HG03432 (cell line): ENCODE data around the gene TLE1.
"Not testable (repeated sequence)": the region's sequence is repeated elsewhere in the genome, so short reads cannot be mapped to it uniquely, and the experiment has no call there.

Experiments
- ATAC-seq: cut with Tn5 transposase; IDR thresholded peaks from one replicate; pipeline ENCODE4 v1.9.1; 2021; ENCODE audit warnings: mild to moderate bottlenecking, moderate library complexity; ENCODE audit not compliant: unreplicated experiment

TLE1 gene

GRCh38 chr9:81602887-81603680, 86.3 kb downstream of the TLE1 start:
- no peak for ATAC-seq

- peak; percentile 75 for ATAC-seq
Observed at GRCh38 chr9:81601639-81602623, 87.4 kb downstream of the TLE1 start.

- ATAC-seq, result no peak
Observed at GRCh38 chr9:81600631-81601030, 88.7 kb downstream of the TLE1 start.

- no peak for ATAC-seq
Observed at GRCh38 chr9:81599837-81600236, 89.5 kb downstream of the TLE1 start.

GRCh38 chr9:81598811-81599210, 90.5 kb downstream of the TLE1 start:
- no peak for ATAC-seq

- ATAC-seq, result no peak
Observed at GRCh38 chr9:81598123-81598497, 91.2 kb downstream of the TLE1 start.

GRCh38 chr9:81597419-81598122, 91.8 kb downstream of the TLE1 start:
- ATAC-seq, result no peak

GRCh38 chr9:81596679-81597418, 92.5 kb downstream of the TLE1 start:
- ATAC-seq, result no peak

- ATAC-seq, result no peak
Observed at GRCh38 chr9:81595887-81596543, 93.3 kb downstream of the TLE1 start.

- not testable (repeated sequence) for ATAC-seq
Observed at GRCh38 chr9:81595293-81595692, 94.1 kb downstream of the TLE1 start.

GRCh38 chr9:81594415-81594814, 94.9 kb downstream of the TLE1 start:
- ATAC-seq, result no peak

- ATAC-seq, result no peak
Observed at GRCh38 chr9:81592887-81593266, 96.5 kb downstream of the TLE1 start.

GRCh38 chr9:81591791-81592190, 97.6 kb downstream of the TLE1 start:
- no peak for ATAC-seq

- ATAC-seq, result no peak
Observed at GRCh38 chr9:81590688-81591087, 98.7 kb downstream of the TLE1 start.

- ATAC-seq, result no peak
Observed at GRCh38 chr9:81589819-81590218, 99.5 kb downstream of the TLE1 start.

- no peak for ATAC-seq
Observed at GRCh38 chr9:81589392-81589791, 100.0 kb downstream of the TLE1 start.

- no peak for ATAC-seq
Observed at GRCh38 chr9:81588148-81588871, 101.0 kb downstream of the TLE1 start.

- ATAC-seq, result no peak
Observed at GRCh38 chr9:81586786-81587185, 102.6 kb downstream of the TLE1 start.

- ATAC-seq, result no peak
Observed at GRCh38 chr9:81585191-81585763, 104.1 kb downstream of the TLE1 start.
